GM21737 (cell line): ENCODE measurements around the gene DPF1.

Experiments
- ATAC-seq: cut with Tn5 transposase; IDR thresholded peaks from one replicate; pipeline ENCODE4 v1.9.1; 2021; ENCODE audit warnings: mild to moderate bottlenecking, moderate library complexity; ENCODE audit not compliant: unreplicated experiment

DPF1 gene

GRCh38 chr19:38201731-38202130, 22.3 kb downstream of the DPF1 start:
- ATAC-seq, result no peak

- no peak for ATAC-seq
These were observed 24.7 kb downstream of the DPF1 start for GRCh38 chr19:38199340-38199739.

- no peak for ATAC-seq
These were observed 25.9 kb downstream of the DPF1 start for GRCh38 chr19:38197937-38198704.

- ATAC-seq, result no peak
These were observed 26.9 kb downstream of the DPF1 start for GRCh38 chr19:38196948-38197656.

GRCh38 chr19:38196245-38196837, 27.7 kb downstream of the DPF1 start:
- ATAC-seq, result no peak

GRCh38 chr19:38195237-38195636, 28.8 kb downstream of the DPF1 start:
- ATAC-seq, result no peak

- ATAC-seq, result no peak
These were observed 29.8 kb downstream of the DPF1 start for GRCh38 chr19:38194061-38194701.

- ATAC-seq, result no peak
These were observed 30.6 kb downstream of the DPF1 start for GRCh38 chr19:38193445-38193844.

GRCh38 chr19:38191747-38192146, 32.3 kb downstream of the DPF1 start:
- ATAC-seq, result no peak

- no peak for ATAC-seq
These were observed 33.2 kb downstream of the DPF1 start for GRCh38 chr19:38190793-38191192.

- ATAC-seq, result no peak
These were observed 34.0 kb downstream of the DPF1 start for GRCh38 chr19:38190061-38190460.

- ATAC-seq, result no peak
These were observed 38.5 kb downstream of the DPF1 start for GRCh38 chr19:38185562-38185961.

GRCh38 chr19:38184815-38185214, 39.2 kb downstream of the DPF1 start:
- no peak for ATAC-seq

- no peak for ATAC-seq
These were observed 40.6 kb downstream of the DPF1 start for GRCh38 chr19:38183251-38183897.

- ATAC-seq, result no peak
These were observed 41.3 kb downstream of the DPF1 start for GRCh38 chr19:38182536-38183210.

- no peak for ATAC-seq
These were observed 44.0 kb downstream of the DPF1 start for GRCh38 chr19:38180071-38180470.

GRCh38 chr19:38175422-38175821, 48.6 kb downstream of the DPF1 start:
- ATAC-seq, result no peak

- no peak for ATAC-seq
These were observed 50.6 kb downstream of the DPF1 start for GRCh38 chr19:38173291-38174041.

- no peak for ATAC-seq
These were observed 52.0 kb downstream of the DPF1 start for GRCh38 chr19:38172001-38172400.

GRCh38 chr19:38170334-38170733, 53.7 kb downstream of the DPF1 start:
- no peak for ATAC-seq
